Lower leg skin (tissue), 4 donors: Measurements from ENCODE around the gene NPAS2. TPM values are rescaled to one million over a fixed set of nuclear protein-coding genes. Genes with fewer than 3 reads are reported as not detected.

Source experiments
- DNase-seq, 2 donors: peaks; one replicate each; pipeline ENCODE4 v3.0.0-alpha.2; 2019; ENCODE audit warnings: low spot score in 2 of 2
- H3K4me3 ChIP-seq: fragments of 200-600 bp; sonication (generic); 2 replicates; pipeline ENCODE4 v1.5.1; 2017; ENCODE audit warnings: mild to moderate bottlenecking, low read depth; ENCODE audit not compliant: poor library complexity, severe bottlenecking
- POLR2A ChIP-seq, 2 donors: fragments of 450-650 bp; IDR thresholded peaks; one replicate each; pipeline ENCODE4 v1.6.1; 2016 to 2017; ENCODE audit warnings: antibody characterized with exemption in 2 of 2, mild to moderate bottlenecking in 1 of 2, moderate library complexity in 1 of 2
- whole genome bisulfite sequencing, 2 donors: methylation state at CpG; one replicate each; pipeline ENCODE4 v1.1.5; 2018; 5-methylcytosine and 5-hydroxymethylcytosine counted together
- intact Hi-C: fragments of 100-400 bp; cut with DNase I; formaldehyde crosslinking; loops from one replicate; pipeline ENCODE4 v1.15.0; 2023; ENCODE audit warnings: low total_unique reads
- total RNA-seq, 4 donors: library from RNA; depleted of rRNA; stranded (reverse); fragments of >200 nt; gene quantifications; one replicate each; pipeline ENCODE4 v1.1.0, GENCODE V29; 2016
- TF ChIP-seq, protein P1 (sequence below), 3 donors: fragments of 450-650 bp; IDR thresholded peaks; one replicate each; pipeline ENCODE4 v1.5.1; 2016; ENCODE audit warnings: antibody characterized with exemption in 3 of 3, mild to moderate bottlenecking in 3 of 3, moderate library complexity in 2 of 3

NPAS2 gene
- total RNA-seq, 4 donors from 2014 or later = 58.0 to 75.5 (median 62.1) TPM

DNA sequence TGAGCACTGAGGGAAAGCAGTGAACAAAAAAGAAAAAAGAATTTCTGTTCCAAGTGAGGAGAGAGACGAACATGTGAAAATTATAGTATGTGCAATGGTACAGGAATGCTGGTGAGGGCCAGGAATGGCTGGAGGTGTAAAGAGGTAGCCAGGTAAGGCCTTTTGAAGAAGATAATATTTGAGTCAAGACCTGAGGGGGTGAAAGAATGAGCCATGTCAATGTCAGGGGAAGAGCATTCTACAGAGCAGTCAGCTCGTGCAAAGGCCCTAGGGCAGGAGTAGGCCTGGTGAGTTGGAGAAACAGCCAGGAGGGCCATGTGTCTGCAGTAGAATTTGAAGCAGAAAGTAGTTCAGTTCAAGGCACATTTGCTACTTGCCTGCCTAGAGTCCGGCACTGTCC lies 169.7 kb downstream of the NPAS2 start:
- H3K4me3 ChIP-seq = no peak overlapping the region
- no peak for TF ChIP-seq POLR2A (IDR thresholded peaks at IDR 0.05)
- TF ChIP-seq, protein P1, sequence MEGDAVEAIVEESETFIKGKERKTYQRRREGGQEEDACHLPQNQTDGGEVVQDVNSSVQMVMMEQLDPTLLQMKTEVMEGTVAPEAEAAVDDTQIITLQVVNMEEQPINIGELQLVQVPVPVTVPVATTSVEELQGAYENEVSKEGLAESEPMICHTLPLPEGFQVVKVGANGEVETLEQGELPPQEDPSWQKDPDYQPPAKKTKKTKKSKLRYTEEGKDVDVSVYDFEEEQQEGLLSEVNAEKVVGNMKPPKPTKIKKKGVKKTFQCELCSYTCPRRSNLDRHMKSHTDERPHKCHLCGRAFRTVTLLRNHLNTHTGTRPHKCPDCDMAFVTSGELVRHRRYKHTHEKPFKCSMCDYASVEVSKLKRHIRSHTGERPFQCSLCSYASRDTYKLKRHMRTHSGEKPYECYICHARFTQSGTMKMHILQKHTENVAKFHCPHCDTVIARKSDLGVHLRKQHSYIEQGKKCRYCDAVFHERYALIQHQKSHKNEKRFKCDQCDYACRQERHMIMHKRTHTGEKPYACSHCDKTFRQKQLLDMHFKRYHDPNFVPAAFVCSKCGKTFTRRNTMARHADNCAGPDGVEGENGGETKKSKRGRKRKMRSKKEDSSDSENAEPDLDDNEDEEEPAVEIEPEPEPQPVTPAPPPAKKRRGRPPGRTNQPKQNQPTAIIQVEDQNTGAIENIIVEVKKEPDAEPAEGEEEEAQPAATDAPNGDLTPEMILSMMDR (IDR thresholded peaks at IDR 0.05) = no peak
- WGBS, 2 donors = 88 to 93% methylated on average over 3 of the region's 3 CpGs
- intact Hi-C loops = loop anchor here (10.0 kb wide), 1 partner anchor 255 kb away; no protein-coding TSS in a partner anchor
- DNase-seq = peak in 1 of 2 donors; percentile 31

DNA sequence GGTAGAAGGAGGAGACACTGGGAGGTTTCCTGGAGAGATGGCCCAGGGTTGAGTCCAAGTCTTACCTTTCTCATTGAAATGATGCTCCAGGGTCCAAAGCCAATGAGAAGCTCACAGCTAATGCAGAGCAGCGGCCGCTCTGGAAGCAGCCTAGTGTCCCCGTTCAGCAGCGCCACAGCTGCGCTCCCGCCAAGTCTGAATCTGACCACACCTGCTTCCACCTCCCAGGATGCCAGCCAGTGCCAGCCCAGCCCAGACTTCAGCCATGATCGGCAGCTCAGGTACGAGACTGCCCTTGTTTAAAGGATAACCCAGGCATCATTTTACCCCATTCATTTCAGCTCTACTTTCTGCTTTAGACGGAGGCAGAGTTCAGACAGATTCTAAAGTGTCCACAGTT lies 170.2 kb downstream of the NPAS2 start:
- intact Hi-C loops = no loop called here
- WGBS, 2 donors = 89 to 90% methylated on average over 9 of the region's 9 CpGs
- DNase-seq = peak in 1 of 2 donors; percentile 54
- TF ChIP-seq, protein P1 (IDR thresholded peaks at IDR 0.05) = no peak
- no peak for TF ChIP-seq POLR2A (IDR thresholded peaks at IDR 0.05)
- no peak overlapping the region for H3K4me3 ChIP-seq

GRCh38 chr2:100990650-100991403 lies 170.9 kb downstream of the NPAS2 start:
- H3K4me3 ChIP-seq = no peak overlapping the region
- TF ChIP-seq, protein P1 (IDR thresholded peaks at IDR 0.05) = no peak
- no peak for TF ChIP-seq POLR2A (IDR thresholded peaks at IDR 0.05)
- intact Hi-C loops = no loop called here
- 84 to 90% methylated on average over 24 of the region's 24 CpGs for WGBS, 2 donors
- DNase-seq = peak in 1 of 2 donors; percentile 62

DNA sequence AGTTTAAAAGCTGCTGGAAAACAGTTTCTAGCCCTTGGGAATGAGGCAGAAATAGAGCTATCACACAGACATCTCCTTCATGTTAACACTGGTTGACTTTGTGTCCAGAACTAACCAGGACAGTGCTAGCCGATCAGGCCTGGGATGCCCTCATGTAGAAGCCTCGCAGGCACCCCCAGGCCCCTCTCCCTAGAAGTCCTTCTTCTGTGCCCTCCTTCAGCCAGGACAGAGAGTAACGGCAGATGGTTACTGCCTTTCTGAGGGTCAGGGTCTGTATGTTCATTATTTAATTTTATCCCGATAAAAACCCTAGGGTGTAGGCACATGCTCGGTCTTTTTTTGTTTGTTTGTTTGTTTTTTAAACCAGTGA lies 171.4 kb downstream of the NPAS2 start:
- WGBS, 2 donors = 93 to 95% methylated on average over 5 of the region's 5 CpGs
- intact Hi-C loops = no loop called here
- H3K4me3 ChIP-seq = no peak overlapping the region
- TF ChIP-seq, protein P1 (IDR thresholded peaks at IDR 0.05) = no peak
- no peak for TF ChIP-seq POLR2A (IDR thresholded peaks at IDR 0.05)
- peak in 1 of 2 donors; percentile 58 for DNase-seq

GRCh38 chr2:100992262-100992661 lies 172.3 kb downstream of the NPAS2 start:
- no peak for TF ChIP-seq POLR2A (IDR thresholded peaks at IDR 0.05)
- TF ChIP-seq, protein P1 (IDR thresholded peaks at IDR 0.05) = no peak
- intact Hi-C loops = no loop called here
- H3K4me3 ChIP-seq = no peak overlapping the region
- peak in 1 of 2 donors; percentile 48 for DNase-seq
- WGBS, 2 donors = 82 to 84% methylated on average over 6 of the region's 6 CpGs
